Activated CD4-positive, alpha-beta T cell treated with anti-CD3 and anti-CD28 coated beads, Interleukin-2, amount 10 ng/mL, durations not matched to agents 7 days and 5 days (primary cell): ENCODE measurements around the gene CCDC174. TPM values are rescaled to one million over a fixed set of nuclear protein-coding genes. Genes with fewer than 3 reads are reported as not detected.

ENCODE experiments used
- CTCF ChIA-PET: fragments of 350-600 bp; sonication (Branson Sonifier 250); formaldehyde crosslinking; loops from one replicate; lab custom pipeline; 2021; ENCODE audit warnings: antibody characterized with exemption; lab: Charles Lee
- POLR2A ChIA-PET: fragments of 350-600 bp; sonication (Branson Sonifier 250); formaldehyde crosslinking; loops from one replicate; lab custom pipeline; 2021; ENCODE audit warnings: antibody characterized with exemption; lab: Charles Lee
- DNase-seq: peaks from one replicate; pipeline ENCODE4 v3.0.0-alpha.2; 2020
- H3K27ac Mint-ChIP-seq: one replicate; pipeline ENCODE4 v1.8.0; 2021; ENCODE audit warnings: mild to moderate bottlenecking, moderate library complexity, mixed read lengths
- H3K27me3 Mint-ChIP-seq: one replicate; pipeline ENCODE4 v1.8.0; 2021; ENCODE audit warnings: mixed read lengths
- H3K36me3 Mint-ChIP-seq: one replicate; pipeline ENCODE4 v1.8.0; 2021; ENCODE audit warnings: low read depth, mixed read lengths
- H3K4me1 Mint-ChIP-seq: one replicate; pipeline ENCODE4 v1.8.0; 2021; ENCODE audit warnings: mixed read lengths
- H3K4me3 Mint-ChIP-seq: one replicate; pipeline ENCODE4 v1.8.0; 2021; ENCODE audit warnings: mild to moderate bottlenecking, moderate library complexity, mixed read lengths
- H3K9me3 Mint-ChIP-seq: one replicate; pipeline ENCODE4 v1.8.0; 2021; ENCODE audit warnings: mixed read lengths
- total RNA-seq, 2 experiments: library from RNA; stranded (reverse); gene quantifications; one replicate each; pipeline ENCODE4 v1.2.3, GENCODE V29; 2021

Gene CCDC174
- total RNA-seq, 2 experiments from 2014 or later = 20.9 to 24.0 TPM

DNA sequence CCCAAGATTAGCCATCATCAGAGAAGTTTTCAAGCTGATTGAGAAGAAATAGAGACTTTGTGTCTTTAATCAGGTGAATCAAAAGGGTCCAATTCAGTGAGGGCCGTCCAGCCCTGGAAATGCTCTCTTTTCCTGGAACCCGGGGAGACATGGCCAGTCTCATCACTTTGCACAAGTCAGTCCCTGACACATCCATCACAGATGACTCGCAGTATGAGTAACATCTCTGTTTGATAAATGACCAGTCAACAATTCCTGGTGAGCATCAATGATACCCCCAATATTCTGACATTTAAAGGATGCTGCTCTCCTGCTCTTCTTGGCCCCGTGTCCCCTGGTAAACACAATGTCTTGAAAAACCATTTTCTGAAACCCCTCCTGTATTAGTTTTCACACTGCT is 50.1 kb downstream of the CCDC174 start:
- ChIA-PET CTCF (no interaction called here), POLR2A (no interaction called here)
- Mint-ChIP-seq H3K36me3 (no peaks in the 10 kb centered on the region), H3K4me1 (no peaks in the 10 kb centered on the region), H3K27me3 (no peaks in the 10 kb centered on the region), H3K9me3 (no peaks in the 10 kb centered on the region), H3K4me3 (no peak overlapping the region), H3K27ac (no peak overlapping the region)
- no peak for DNase-seq

DNA sequence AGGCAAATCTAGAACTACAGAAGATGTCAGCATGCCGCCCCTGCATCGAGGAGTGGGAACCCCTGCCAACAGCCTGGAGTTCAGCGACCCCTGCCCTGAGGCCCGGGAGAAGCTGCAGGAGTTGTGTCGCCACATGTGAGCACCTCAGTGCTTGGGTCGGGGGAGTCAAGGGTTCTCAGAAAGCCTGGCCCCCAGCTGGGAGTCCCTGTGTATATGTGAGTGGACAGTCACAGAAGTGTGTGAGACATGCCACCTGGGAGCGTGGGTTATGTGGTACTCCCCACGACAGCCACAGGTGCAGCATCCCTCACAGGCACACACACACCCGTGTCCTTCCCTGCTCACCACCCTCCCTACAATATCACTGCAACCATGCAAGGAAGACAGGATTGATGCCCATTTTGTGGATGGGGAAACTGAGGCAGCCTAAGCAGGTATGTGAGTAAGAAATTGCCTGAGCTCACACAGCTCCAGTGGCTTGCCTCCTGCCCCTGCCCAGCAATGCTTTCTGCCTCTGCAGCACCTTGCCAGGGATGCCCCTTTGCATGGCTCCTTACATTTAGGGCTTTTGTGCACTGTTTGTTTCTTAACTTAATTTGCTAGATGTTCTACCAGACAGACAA is 51.7 kb downstream of the CCDC174 start:
- Mint-ChIP-seq H3K27me3 (no peaks in the 10 kb centered on the region), H3K9me3 (no peaks in the 10 kb centered on the region), H3K4me1 (no peaks in the 10 kb centered on the region), H3K27ac (no peak overlapping the region), H3K36me3 (no peaks in the 10 kb centered on the region), H3K4me3 (no peak overlapping the region)
- CTCF ChIA-PET = interaction anchor here (1.4 kb wide), 1 partner anchor 21 kb away, joined by 3 read pairs; no protein-coding TSS in a partner anchor
- POLR2A ChIA-PET = no interaction called here
- DNase-seq = no peak

DNA sequence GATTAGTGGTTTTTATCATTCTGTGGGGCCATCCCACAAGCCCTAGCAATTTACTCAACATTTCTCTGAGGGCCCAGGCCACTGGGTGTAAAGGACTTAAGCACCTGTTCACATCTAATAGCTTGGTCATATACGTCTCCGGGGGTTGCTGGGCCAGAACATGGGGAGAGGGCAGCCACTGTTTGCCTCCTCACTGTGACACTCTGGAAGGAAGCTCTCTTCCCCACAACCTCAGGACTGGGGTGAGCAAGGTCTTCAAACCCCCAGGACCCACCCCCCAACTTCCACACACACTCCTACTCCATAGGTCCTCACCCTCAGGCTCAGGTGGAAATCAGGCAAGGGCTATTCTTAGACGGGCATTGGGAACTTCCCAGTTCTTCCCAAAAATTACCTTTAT is 52.2 kb downstream of the CCDC174 start:
- DNase-seq = no peak
- Mint-ChIP-seq H3K27me3 (no peaks in the 10 kb centered on the region), H3K27ac (no peak overlapping the region), H3K9me3 (no peaks in the 10 kb centered on the region), H3K4me3 (no peak overlapping the region), H3K4me1 (no peaks in the 10 kb centered on the region), H3K36me3 (no peaks in the 10 kb centered on the region)
- ChIA-PET POLR2A (no interaction called here), CTCF (interaction anchor here (1.4 kb wide), 1 partner anchor 21 kb away, joined by 3 read pairs; no protein-coding TSS in a partner anchor)

DNA sequence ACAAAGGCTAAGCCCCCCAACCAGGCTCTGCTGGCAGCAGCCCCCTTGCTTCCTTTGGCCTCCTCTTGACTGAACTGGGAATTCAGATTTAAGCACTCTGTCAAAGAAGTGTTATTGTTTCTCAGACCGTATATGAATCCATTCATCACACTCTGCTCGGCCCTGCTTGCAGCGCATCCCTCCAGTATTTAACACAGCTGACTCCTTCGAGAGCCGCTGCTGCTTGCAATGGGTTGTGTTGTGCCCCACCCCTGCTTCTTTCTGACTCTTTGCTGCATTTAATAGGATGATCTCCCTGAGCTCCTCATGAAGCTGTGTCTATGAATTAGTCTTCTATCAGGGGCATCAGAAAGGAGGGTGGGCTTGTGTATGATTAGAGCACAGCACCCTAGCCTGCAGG is 54.5 kb downstream of the CCDC174 start:
- H3K27me3 Mint-ChIP-seq = peaks cover 9% of the 10 kb centered on the region
- no peaks in the 10 kb centered on the region for H3K36me3 Mint-ChIP-seq
- no peak for DNase-seq
- ChIA-PET CTCF (no interaction called here), POLR2A (no interaction called here)
- no peak overlapping the region for H3K4me3 Mint-ChIP-seq
- H3K9me3 Mint-ChIP-seq = no peaks in the 10 kb centered on the region
- H3K4me1 Mint-ChIP-seq = no peaks in the 10 kb centered on the region
- no peak overlapping the region for H3K27ac Mint-ChIP-seq

DNA sequence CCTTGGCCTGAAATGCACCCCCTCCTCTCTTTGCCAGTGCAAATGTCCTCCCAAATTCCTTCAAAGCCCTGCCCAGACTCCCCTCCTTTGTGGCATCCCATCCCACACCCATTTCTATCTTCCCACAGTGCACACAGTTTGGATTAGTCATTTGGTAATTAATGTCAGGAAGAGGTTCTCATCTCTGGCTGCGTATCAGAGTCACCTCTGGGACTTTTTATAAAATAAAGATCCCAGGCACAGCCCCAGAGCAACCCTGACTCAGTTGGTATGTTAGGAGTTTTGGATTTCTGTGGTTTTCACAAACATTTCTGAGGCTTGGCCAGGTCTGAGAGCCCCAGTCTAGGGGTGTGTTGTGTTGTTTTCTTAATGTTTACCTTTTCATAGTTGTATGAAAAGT is 65.0 kb downstream of the CCDC174 start:
- CTCF ChIA-PET = interaction anchor here (0.7 kb wide), 1 partner anchor 50 kb away, joined by 3 read pairs; no protein-coding TSS in a partner anchor
- POLR2A ChIA-PET = no interaction called here
- H3K36me3 Mint-ChIP-seq = no peaks in the 10 kb centered on the region
- DNase-seq = no peak
- no peak overlapping the region for H3K4me3 Mint-ChIP-seq
- H3K27me3 Mint-ChIP-seq = peaks cover 22% of the 10 kb centered on the region
- H3K9me3 Mint-ChIP-seq = peaks cover 4% of the 10 kb centered on the region
- H3K4me1 Mint-ChIP-seq = no peaks in the 10 kb centered on the region
- no peak overlapping the region for H3K27ac Mint-ChIP-seq

DNA sequence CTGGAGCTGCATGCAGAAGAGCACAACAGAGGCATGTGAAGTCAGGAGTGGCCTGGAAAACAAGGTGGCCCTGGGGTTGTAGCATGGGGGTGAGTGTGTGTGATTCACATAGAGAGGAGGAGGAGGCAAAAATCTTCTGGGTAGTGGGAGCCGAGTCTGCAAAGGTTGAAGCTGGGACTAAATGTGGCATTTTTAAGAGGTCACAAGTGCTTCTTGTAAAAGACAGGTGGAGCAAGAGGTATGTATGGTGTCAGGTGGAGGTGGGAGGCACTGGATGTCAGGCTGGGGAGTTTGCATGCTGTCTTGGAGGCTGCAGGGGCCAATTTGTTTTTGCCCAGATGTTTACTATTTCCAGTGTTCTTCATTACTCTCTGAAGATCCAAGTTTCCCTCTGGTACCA is 65.7 kb downstream of the CCDC174 start:
- H3K27me3 Mint-ChIP-seq = peaks cover 22% of the 10 kb centered on the region
- peaks cover 4% of the 10 kb centered on the region for H3K9me3 Mint-ChIP-seq
- CTCF ChIA-PET = interaction anchor here (0.7 kb wide), 1 partner anchor 49 kb away, joined by 3 read pairs; no protein-coding TSS in a partner anchor
- DNase-seq = no peak
- no peaks in the 10 kb centered on the region for H3K4me1 Mint-ChIP-seq
- H3K36me3 Mint-ChIP-seq = no peaks in the 10 kb centered on the region
- H3K4me3 Mint-ChIP-seq = no peak overlapping the region
- H3K27ac Mint-ChIP-seq = no peak overlapping the region
- POLR2A ChIA-PET = no interaction called here

DNA sequence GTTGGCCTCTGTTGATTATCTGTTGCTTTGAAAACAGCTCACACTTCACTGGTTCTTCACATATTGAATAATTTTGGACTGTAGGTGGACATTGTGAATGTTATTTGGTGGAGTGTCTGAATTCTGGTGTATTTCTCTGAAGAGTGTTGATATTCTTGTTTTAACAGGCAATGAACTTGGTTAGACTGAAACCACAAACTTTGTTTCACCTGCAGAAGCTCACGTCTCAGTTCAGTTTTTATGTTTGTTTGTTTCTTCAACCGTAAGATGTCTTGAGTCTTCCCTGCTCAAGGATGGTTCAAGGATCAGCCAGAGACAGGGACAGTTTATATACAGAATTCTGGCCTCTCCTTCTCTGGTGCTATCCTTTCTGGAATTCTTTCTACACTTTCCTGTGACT is 67.0 kb downstream of the CCDC174 start:
- DNase-seq = no peak
- Mint-ChIP-seq H3K4me3 (no peak overlapping the region), H3K36me3 (no peaks in the 10 kb centered on the region), H3K4me1 (no peaks in the 10 kb centered on the region), H3K9me3 (no peaks in the 10 kb centered on the region), H3K27ac (no peak overlapping the region), H3K27me3 (peaks cover 18% of the 10 kb centered on the region)
- ChIA-PET POLR2A (no interaction called here), CTCF (no interaction called here)

DNA sequence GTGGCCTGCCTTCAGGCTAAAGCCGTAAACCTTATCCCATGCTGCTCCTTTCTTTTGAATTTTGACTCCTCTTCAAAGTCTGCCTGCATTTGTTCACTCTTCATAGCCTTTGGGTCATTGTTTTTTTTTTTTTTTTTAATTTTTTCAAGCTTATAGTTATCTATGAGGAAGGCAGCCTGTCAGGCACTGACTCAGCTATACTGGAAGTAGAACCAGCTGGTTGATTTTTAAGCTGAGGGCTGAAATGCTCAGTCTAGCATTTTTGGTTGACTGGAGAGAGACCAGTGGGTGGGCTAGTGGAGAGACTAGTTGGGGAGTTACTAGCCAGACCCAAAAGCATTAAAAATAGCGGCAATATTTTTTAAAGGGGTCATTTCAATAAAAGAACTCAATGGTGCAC is 67.4 kb downstream of the CCDC174 start:
- Mint-ChIP-seq H3K27me3 (peaks cover 18% of the 10 kb centered on the region), H3K27ac (no peak overlapping the region), H3K4me1 (no peaks in the 10 kb centered on the region), H3K9me3 (no peaks in the 10 kb centered on the region), H3K36me3 (no peaks in the 10 kb centered on the region), H3K4me3 (no peak overlapping the region)
- no peak for DNase-seq
- ChIA-PET POLR2A (no interaction called here), CTCF (interaction anchor here (0.7 kb wide), 1 partner anchor 872 kb away, joined by 5 read pairs; no protein-coding TSS in a partner anchor)

DNA sequence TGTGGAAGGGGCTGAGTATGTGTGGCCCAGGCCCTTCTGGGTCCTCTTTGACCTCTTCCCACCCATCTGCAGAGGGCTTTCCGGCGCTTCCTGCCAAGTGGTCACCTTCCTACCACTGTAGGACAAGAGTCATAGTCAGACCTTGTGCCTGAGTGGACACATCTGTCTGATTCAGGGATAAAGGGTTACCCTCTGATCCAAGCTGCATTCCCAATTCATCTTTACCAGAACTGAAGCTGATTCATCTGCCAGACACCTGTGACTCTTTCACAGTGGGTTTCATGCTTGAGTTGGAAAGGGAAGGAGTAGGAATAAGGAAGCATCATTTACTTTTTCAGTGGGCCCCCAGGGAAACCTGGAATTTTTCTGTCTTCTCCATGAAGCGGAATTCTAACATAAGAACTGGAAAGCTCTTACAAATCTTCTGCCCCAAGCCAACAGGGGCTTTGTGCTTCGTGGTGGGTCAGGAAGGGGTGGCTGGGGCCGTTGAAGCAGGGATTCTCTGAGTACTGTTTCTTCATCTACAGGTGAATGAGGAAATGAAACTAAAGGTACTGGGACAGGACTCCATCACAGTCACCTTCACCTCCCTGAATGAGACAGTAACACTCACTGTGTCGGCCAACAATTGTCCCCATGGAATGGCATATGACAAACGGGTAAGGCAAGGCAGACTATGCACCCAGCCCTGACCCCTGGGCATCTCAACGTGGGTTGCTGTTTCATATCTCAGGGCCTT is 69.7 kb downstream of the CCDC174 start:
- Mint-ChIP-seq H3K27me3 (peaks cover 14% of the 10 kb centered on the region), H3K36me3 (no peaks in the 10 kb centered on the region), H3K4me3 (no peak overlapping the region), H3K27ac (no peak overlapping the region), H3K9me3 (no peaks in the 10 kb centered on the region), H3K4me1 (no peaks in the 10 kb centered on the region)
- DNase-seq = no peak
- ChIA-PET POLR2A (no interaction called here), CTCF (no interaction called here)

Other genes starting within 250 kb of the CCDC174 start
- gene SLC6A6, start 249.2 kb upstream of the CCDC174 start, total RNA-seq = 10 to 100 TPM; 42.0 to 43.1 TPM
- gene GRIP2, start 111.4 kb upstream of the CCDC174 start, total RNA-seq = under 1 TPM; 0.15 to 0.45 TPM
- gene C3orf20, start 23.4 kb downstream of the CCDC174 start, total RNA-seq = under 1 TPM in 1 of 2 experiments, not detected in 1; 0.10 TPM
- under 1 TPM; 0.15 to 0.17 TPM for gene FGD5, start 167.2 kb downstream of the CCDC174 start, total RNA-seq